Testis (tissue), 3 donors: ENCODE measurements around the gene RTL9. TPM values are rescaled to one million over a fixed set of nuclear protein-coding genes. Genes with fewer than 3 reads are reported as not detected.

Experiments
- DNase-seq: peaks from one replicate; pipeline ENCODE4 v3.0.0-alpha.2; 2019
- H3K27ac ChIP-seq, 2 donors: fragments of 200-600 bp; sonication (generic); one replicate each; pipeline ENCODE4 v1.5.1; 2019
- H3K27me3 ChIP-seq: fragments of 200-600 bp; sonication (generic); one replicate; pipeline ENCODE4 v1.5.1; 2019
- H3K36me3 ChIP-seq: fragments of 200-600 bp; sonication (generic); one replicate; pipeline ENCODE4 v1.5.1; 2017; ENCODE audit warnings: low read depth; ENCODE audit errors: missing control alignments
- H3K4me1 ChIP-seq: fragments of 200-600 bp; sonication (generic); one replicate; pipeline ENCODE4 v1.5.1; 2019
- H3K4me3 ChIP-seq, 2 donors: fragments of 200-600 bp; sonication (generic); one replicate each; pipeline ENCODE4 v1.5.1; 2017 to 2019
- H3K9me3 ChIP-seq: fragments of 200-600 bp; sonication (generic); one replicate; pipeline ENCODE4 v1.5.1; 2017
- POLR2A ChIP-seq: fragments of 450-650 bp; IDR thresholded peaks from one replicate; pipeline ENCODE4 v1.6.1; 2017; ENCODE audit warnings: antibody characterized with exemption, mild to moderate bottlenecking, moderate library complexity
- WGBS, 2 donors: methylation state at CpG; one replicate each; pipeline ENCODE4 v1.1.5; 2018; 5-methylcytosine and 5-hydroxymethylcytosine counted together
- intact Hi-C: fragments of 100-400 bp; cut with DNase I; formaldehyde crosslinking; loops from one replicate; pipeline ENCODE4 v1.15.1; 2023; ENCODE audit warnings: low total_unique reads
- polyA plus RNA-seq: library from polyadenylated mRNA; stranded (reverse); fragments of 350-450 nt; fragmentation: Illumina TruSeq; extraction: RNeasy Lipid Tissue Mini Kit (QIAGEN cat#74804); gene quantifications from one replicate; pipeline ENCODE4 v1.2.3, GENCODE V29; 2014; ENCODE audit warnings: low read depth, low replicate concordance; ENCODE audit not compliant: insufficient read depth
- total RNA-seq, 2 donors: library from RNA; depleted of rRNA; stranded (reverse); fragments of >200 nt; gene quantifications; one replicate each; pipeline ENCODE4 v1.2.3, GENCODE V29; 2016
- TF ChIP-seq, protein P1 (sequence below), 3 experiments: fragments of 450-650 bp in 2 of 3; fragments of 200-600 bp in 1 of 3; sonication (generic) in 1 of 3; IDR thresholded peaks; one replicate each; pipeline ENCODE4 v1.5.1; 2016 to 2019; ENCODE audit warnings: antibody characterized with exemption in 3 of 3, mild to moderate bottlenecking in 2 of 3, moderate library complexity in 1 of 3

RTL9 gene
- total and polyA plus RNA-seq, 3 donors from 2014 or later = 27.1 to 94.4 (median 66.6) TPM

DNA sequence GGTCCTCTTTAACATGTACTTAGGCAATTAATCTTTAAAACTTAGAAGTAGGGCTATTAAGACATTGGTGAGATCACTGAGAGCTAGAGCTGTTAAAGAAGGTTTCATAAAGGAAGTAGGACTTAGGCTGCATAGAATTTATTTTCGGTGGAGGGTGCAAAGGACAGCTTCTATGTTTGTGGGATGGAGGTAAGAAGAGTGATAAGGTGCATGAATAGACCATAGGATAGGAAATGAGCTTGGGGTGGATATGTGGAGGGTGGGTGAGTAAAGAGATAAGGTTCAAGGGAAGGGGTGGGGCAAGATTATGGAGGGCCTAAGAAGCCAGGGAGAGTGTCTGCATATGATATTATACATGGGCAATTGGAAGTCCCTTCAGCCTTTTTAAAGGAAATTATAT, 15.9 kb downstream of the RTL9 start:
- intact Hi-C loops = no loop called here
- H3K4me1 ChIP-seq = no peaks in the 10 kb centered on the region
- H3K4me3 ChIP-seq = no peak overlapping the region
- H3K27me3 ChIP-seq = no peaks in the 10 kb centered on the region
- TF ChIP-seq POLR2A = no peak
- TF ChIP-seq, protein P1, sequence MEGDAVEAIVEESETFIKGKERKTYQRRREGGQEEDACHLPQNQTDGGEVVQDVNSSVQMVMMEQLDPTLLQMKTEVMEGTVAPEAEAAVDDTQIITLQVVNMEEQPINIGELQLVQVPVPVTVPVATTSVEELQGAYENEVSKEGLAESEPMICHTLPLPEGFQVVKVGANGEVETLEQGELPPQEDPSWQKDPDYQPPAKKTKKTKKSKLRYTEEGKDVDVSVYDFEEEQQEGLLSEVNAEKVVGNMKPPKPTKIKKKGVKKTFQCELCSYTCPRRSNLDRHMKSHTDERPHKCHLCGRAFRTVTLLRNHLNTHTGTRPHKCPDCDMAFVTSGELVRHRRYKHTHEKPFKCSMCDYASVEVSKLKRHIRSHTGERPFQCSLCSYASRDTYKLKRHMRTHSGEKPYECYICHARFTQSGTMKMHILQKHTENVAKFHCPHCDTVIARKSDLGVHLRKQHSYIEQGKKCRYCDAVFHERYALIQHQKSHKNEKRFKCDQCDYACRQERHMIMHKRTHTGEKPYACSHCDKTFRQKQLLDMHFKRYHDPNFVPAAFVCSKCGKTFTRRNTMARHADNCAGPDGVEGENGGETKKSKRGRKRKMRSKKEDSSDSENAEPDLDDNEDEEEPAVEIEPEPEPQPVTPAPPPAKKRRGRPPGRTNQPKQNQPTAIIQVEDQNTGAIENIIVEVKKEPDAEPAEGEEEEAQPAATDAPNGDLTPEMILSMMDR (IDR thresholded peaks at IDR 0.05) = no peak
- H3K9me3 ChIP-seq = no peaks in the 10 kb centered on the region
- no peak overlapping the region for H3K27ac ChIP-seq
- no peak for DNase-seq
- H3K36me3 ChIP-seq = no peaks in the 10 kb centered on the region
- WGBS, 2 donors = 71 to 77% methylated on average over 1 of the region's 1 CpG

DNA sequence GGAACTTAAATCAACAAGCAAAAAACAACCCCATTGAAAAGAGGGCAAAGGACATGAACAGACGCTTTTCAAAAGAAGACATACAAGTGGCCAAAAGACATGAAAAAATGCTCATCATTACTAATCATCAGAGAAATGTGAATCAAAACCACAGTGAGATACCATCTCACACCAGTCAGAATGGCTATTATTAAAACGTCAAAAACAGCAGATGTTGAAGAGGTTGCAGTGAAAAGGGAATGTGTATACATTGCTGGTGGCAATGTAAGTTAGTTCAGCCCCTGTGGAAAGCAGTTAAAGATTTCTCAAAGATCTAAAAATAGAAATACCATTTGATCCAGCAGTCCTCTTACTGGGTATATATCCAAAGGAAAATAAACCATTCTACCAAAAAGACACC, 22.6 kb downstream of the RTL9 start:
- intact Hi-C loops = no loop called here

DNA sequence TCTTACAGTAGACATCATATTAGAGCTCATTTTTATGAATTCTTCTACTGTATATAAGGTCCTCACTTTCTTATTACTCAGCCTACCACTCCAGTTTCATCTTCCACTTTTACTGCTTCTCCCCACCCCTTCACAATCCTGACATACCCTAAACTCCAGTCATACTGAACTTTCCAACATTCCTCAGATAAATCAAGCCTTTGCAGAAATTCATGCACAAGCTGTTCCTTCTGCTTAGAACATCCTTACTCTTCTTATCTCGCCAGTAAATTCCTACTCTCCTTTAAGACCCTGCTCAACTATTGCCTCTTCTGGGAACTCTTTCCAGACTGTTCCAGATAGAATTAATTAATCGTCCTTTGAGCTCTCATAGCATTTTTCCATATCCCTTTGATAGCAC, 24.8 kb downstream of the RTL9 start:
- Histone ChIP-seq H3K4me3 (no peak overlapping the region), H3K27me3 (no peaks in the 10 kb centered on the region), H3K4me1 (peaks cover 8% of the 10 kb centered on the region), H3K9me3 (no peaks in the 10 kb centered on the region), H3K36me3 (no peaks in the 10 kb centered on the region), H3K27ac (peak overlapping the region; percentile 72 to 82)
- intact Hi-C loops = no loop called here
- no peak for DNase-seq
- 32 to 36% methylated on average over 2 of the region's 2 CpGs for WGBS, 2 donors
- TF ChIP-seq, protein P1 (IDR thresholded peaks at IDR 0.05) = no peak
- no peak for TF ChIP-seq POLR2A

More for the DNA sequence above, 22.6 kb downstream of the RTL9 start:
- DNase-seq = no peak
- no peak for TF ChIP-seq POLR2A
- TF ChIP-seq, protein P1 (IDR thresholded peaks at IDR 0.05) = no peak
- Histone ChIP-seq H3K27ac (peak overlapping the region in 1 of 2 donors; percentile 82), H3K27me3 (no peaks in the 10 kb centered on the region), H3K9me3 (no peaks in the 10 kb centered on the region), H3K4me1 (peaks cover 8% of the 10 kb centered on the region), H3K36me3 (no peaks in the 10 kb centered on the region), H3K4me3 (no peak overlapping the region)
- WGBS, 2 donors = 56 to 78% methylated on average over 2 of the region's 2 CpGs

DNA sequence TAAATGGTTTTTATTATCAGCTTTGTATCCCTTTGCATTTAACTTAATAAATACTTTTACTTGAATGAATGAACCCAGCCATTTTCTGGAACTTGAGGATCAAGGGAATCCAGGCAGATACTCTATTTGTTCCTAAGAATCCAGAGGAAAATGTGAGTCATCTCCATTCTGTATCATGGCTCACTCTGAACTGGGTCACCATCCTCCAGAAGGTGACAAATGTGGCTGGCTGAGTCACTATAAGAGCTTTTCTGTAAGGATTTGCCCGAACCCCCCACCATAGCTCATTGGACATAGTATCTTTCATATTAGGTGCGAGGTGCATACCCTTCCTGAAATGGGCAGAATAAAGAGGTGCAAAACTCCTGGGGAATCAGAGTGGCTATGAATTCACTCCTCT, 25.8 kb downstream of the RTL9 start:
- intact Hi-C loops = no loop called here
- Histone ChIP-seq H3K9me3 (no peaks in the 10 kb centered on the region), H3K27me3 (no peaks in the 10 kb centered on the region), H3K4me1 (peaks cover 8% of the 10 kb centered on the region), H3K36me3 (no peaks in the 10 kb centered on the region), H3K27ac (no peak overlapping the region), H3K4me3 (no peak overlapping the region)
- no peak for TF ChIP-seq POLR2A
- TF ChIP-seq, protein P1 (IDR thresholded peaks at IDR 0.05) = no peak
- DNase-seq = no peak
- 87 to 100% methylated on average over 2 of the region's 2 CpGs for WGBS, 2 donors

DNA sequence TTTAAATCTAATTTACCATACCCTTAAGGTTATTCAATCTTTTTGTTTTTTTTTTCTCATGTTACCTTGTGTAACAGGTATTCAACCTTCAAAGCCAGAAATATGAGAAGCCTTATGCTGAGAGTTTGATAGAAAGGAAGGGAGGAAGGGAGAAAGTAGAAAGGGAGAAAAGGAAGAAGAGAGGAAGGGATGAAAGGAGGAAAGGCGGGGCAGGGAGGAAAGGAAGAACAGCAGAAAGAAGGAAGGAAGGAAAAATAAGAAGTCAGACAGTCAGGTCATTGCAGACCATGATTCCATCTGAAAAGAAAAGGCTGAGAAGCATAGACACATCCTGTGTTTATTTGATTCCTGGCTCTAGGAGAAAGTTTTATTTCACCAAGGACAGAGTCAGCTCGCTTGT, 30.9 kb downstream of the RTL9 start:
- WGBS, 2 donors = 69 to 82% methylated on average over 2 of the region's 2 CpGs
- H3K9me3 ChIP-seq = no peaks in the 10 kb centered on the region
- H3K4me3 ChIP-seq = no peak overlapping the region
- no peak overlapping the region for H3K27ac ChIP-seq
- intact Hi-C loops = no loop called here
- no peaks in the 10 kb centered on the region for H3K27me3 ChIP-seq
- H3K4me1 ChIP-seq = peaks cover 9% of the 10 kb centered on the region
- no peak for TF ChIP-seq POLR2A
- TF ChIP-seq, protein P1 (IDR thresholded peaks at IDR 0.05) = no peak
- no peak for DNase-seq
- no peaks in the 10 kb centered on the region for H3K36me3 ChIP-seq
